ENCODE measurements around the gene MAP2K6. TPM values are rescaled to one million over a fixed set of nuclear protein-coding genes. Genes with fewer than 3 reads are reported as not detected.

MAP2K6 gene
- total and polyA plus RNA-seq, 2 of the 8 experiments (the other 6 are each of a cell fraction or from before 2014, with no cell fraction given): 11.0 to 44.1 TPM

DNA sequence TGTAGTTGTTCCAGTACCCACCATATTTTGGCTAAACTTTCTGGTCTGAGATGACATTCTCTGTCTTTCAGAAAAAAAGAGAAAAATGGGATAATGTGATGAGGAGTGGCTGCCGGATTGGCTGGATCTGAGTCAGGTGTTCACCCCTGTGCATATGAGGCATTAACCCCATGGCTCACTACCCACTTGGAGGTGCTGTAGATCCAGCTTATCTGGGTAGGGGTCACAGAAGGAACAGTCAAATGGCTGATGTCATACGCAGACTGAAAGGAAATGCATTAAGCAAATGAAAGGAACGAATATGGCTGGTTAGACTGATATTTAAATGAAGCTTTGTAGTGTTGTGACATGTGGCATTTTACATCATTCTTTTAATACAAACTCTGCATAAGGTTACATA lies 17.3 kb downstream of the MAP2K6 start:
- no peaks in the 10 kb centered on the region for H3K36me3 ChIP-seq (ENCODE audit: control insufficient read depth in 2 of 4, insufficient read depth in 4 of 4, low read length in 3 of 4)
- no peak for FAIRE-seq
- no peaks in the 10 kb centered on the region for H3K23me2 ChIP-seq (ENCODE audit: low read depth, low read length)
- H3K23ac ChIP-seq (ENCODE audit: insufficient read length): no peak overlapping the region
- no peak overlapping the region for H4K5ac ChIP-seq (ENCODE audit: insufficient read length, low read depth, low read length)
- no peaks in the 10 kb centered on the region for H3K27me3 ChIP-seq (replicated peaks in 1 of 4; ENCODE audit: control insufficient read depth in 3 of 4, extremely low read depth in 1 of 4, insufficient read depth in 3 of 4, low read length in 3 of 4)
- H3K4me1 ChIP-seq (replicated peaks in 1 of 4; ENCODE audit: control insufficient read depth in 3 of 4, insufficient read depth in 4 of 4, low read length in 3 of 4): peaks cover 2 to 17% (median 11%) of the 10 kb centered on the region in 4 experiments
- no peak overlapping the region; the same call in 1 of the 2 replicates for H2BK5ac ChIP-seq (ENCODE audit: low read depth, low read length)
- POLR2A ChIA-PET (ENCODE audit: partially characterized antibody): no interaction called here
- no peak overlapping the region for H2BK120ac ChIP-seq (replicated peaks; ENCODE audit: low read depth, low read length)
- peaks cover 0 to 2% of the 10 kb centered on the region in 2 experiments for H4K20me1 ChIP-seq (replicated peaks in 1 of 2; ENCODE audit: control insufficient read depth in 1 of 2, insufficient read depth in 2 of 2, low read length in 2 of 2)
- H3K79me1 ChIP-seq (ENCODE audit: low read depth, low read length): no peaks in the 10 kb centered on the region; the same call in 1 of the 2 replicates
- no peak overlapping the region for H2BK15ac ChIP-seq (ENCODE audit: low read length)
- DNase-seq (ENCODE audit: low read depth in 1 of 2, low spot score in 2 of 2): no peak
- no peak overlapping the region for H2BK12ac ChIP-seq (ENCODE audit: low read depth, low read length)
- peak overlapping the region; percentile 7 for H3K4ac ChIP-seq (replicated peaks; ENCODE audit: insufficient read length, low read depth, low read length)
- no peak overlapping the region for H2BK20ac ChIP-seq (ENCODE audit: low read length)
- peak overlapping the region; percentile 4 for H4K91ac ChIP-seq (replicated peaks; ENCODE audit: insufficient read length, low read length)
- no peak overlapping the region for H2AK5ac ChIP-seq (ENCODE audit: low read depth, low read length)
- H3K9ac ChIP-seq (replicated peaks in 1 of 4; ENCODE audit: extremely low read depth in 1 of 4, low read depth in 3 of 4, low read length in 3 of 4): no peak overlapping the region
- no peak overlapping the region for H2AFZ ChIP-seq (ENCODE audit: low read length)
- H3K56ac ChIP-seq (replicated peaks; ENCODE audit: insufficient read length, low read depth, low read length): no peak overlapping the region
- CTCF ChIA-PET (ENCODE audit: partially characterized antibody): interaction anchor here (1.0 to 2.9 kb wide), 3 partner anchors 11 to 92 kb away, joined by 3 to 12 read pairs (median 11); no protein-coding TSS in a partner anchor
- no peak overlapping the region for H3K4me2 ChIP-seq (ENCODE audit: insufficient read depth in 1 of 2, low read depth in 2 of 2, low read length in 2 of 2)
- no peak overlapping the region for H3K27ac ChIP-seq (ENCODE audit: low read depth, low read length)
- no peak overlapping the region for H4K8ac ChIP-seq (ENCODE audit: extremely low read depth, insufficient read depth, low read length)
- H3K9me3 ChIP-seq (ENCODE audit: insufficient read depth in 2 of 2, low read depth in 1 of 2, low read length in 1 of 2): no peaks in the 10 kb centered on the region
- no peak overlapping the region for H3K4me3 ChIP-seq (ENCODE audit: extremely low read depth in 1 of 4, insufficient read depth in 2 of 4, low read depth in 3 of 4, low read length in 4 of 4)
- H3K79me2 ChIP-seq (ENCODE audit: control insufficient read depth in 1 of 2, insufficient read depth in 2 of 2, low read length in 2 of 2): peaks cover 0 to 30% of the 10 kb centered on the region in 2 experiments; a peak in 2 of 4 replicates
- H3K18ac ChIP-seq (ENCODE audit: extremely low read depth, low read length): no peak overlapping the region
- 87% methylated on average over 3 of the region's 3 CpGs; no CpG with 5 or more reads in 1 of the 2 experiments for WGBS, 2 experiments (ENCODE audit: extremely low coverage in 1 of 2, insufficient coverage in 1 of 2, insufficient read length in 1 of 2, insufficient replicate concordance in 2 of 2, low coverage in 1 of 2, low lambda C conversion rate in 2 of 2, missing lambda C conversion rate in 1 of 2)
- H3K14ac ChIP-seq (ENCODE audit: insufficient read length): no peak overlapping the region
- TF ChIP-seq YY1 (IDR thresholded peaks at IDR 0.05; ENCODE audit: low read depth, low read length) (no peak), GTF2F1 (IDR thresholded peaks at IDR 0.05; ENCODE audit: borderline replicate concordance, low read depth, low read length) (no peak), MAFK (IDR thresholded peaks at IDR 0.05; ENCODE audit: low read depth, low read length) (no peak), GABPA (IDR thresholded peaks at IDR 0.05; ENCODE audit: borderline replicate concordance, insufficient read depth, low read length) (no peak), CHD2 (IDR thresholded peaks at IDR 0.05; ENCODE audit: low read length) (no peak), KDM4A (IDR thresholded peaks at IDR 0.05; ENCODE audit: low read depth, low read length, severe bottlenecking) (no peak), SP1 (IDR thresholded peaks at IDR 0.05; ENCODE audit: low read depth, low read length) (no peak), RFX5 (IDR thresholded peaks at IDR 0.05; ENCODE audit: borderline replicate concordance, low read depth, low read length) (no peak), NANOG (IDR thresholded peaks at IDR 0.05; ENCODE audit: insufficient read depth, low read depth, low read length, poor library complexity, severe bottlenecking) (no peak), RAD21 (IDR thresholded peaks at IDR 0.05 in 1 of 2, conservative IDR thresholded peaks at IDR 0.05 in 1 of 2; ENCODE audit: low read depth in 2 of 2, low read length in 2 of 2) (peak; percentile 41 to 44; a peak in 3 of 4 replicates)
- TF ChIP-seq, protein P1, sequence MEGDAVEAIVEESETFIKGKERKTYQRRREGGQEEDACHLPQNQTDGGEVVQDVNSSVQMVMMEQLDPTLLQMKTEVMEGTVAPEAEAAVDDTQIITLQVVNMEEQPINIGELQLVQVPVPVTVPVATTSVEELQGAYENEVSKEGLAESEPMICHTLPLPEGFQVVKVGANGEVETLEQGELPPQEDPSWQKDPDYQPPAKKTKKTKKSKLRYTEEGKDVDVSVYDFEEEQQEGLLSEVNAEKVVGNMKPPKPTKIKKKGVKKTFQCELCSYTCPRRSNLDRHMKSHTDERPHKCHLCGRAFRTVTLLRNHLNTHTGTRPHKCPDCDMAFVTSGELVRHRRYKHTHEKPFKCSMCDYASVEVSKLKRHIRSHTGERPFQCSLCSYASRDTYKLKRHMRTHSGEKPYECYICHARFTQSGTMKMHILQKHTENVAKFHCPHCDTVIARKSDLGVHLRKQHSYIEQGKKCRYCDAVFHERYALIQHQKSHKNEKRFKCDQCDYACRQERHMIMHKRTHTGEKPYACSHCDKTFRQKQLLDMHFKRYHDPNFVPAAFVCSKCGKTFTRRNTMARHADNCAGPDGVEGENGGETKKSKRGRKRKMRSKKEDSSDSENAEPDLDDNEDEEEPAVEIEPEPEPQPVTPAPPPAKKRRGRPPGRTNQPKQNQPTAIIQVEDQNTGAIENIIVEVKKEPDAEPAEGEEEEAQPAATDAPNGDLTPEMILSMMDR (IDR thresholded peaks at IDR 0.05; ENCODE audit: control extremely low read depth in 1 of 3, insufficient read depth in 1 of 3, low read depth in 1 of 3, low read length in 3 of 3): peak in 1 of 3 experiments; percentile 4; a peak in 1 of 4 replicates

All from H1 (cell line).